ENCODE results near the gene ZDHHC22. TPM values are rescaled to one million over a fixed set of nuclear protein-coding genes. Genes with fewer than 3 reads are reported as not detected.

Gene ZDHHC22
- total and polyA plus RNA-seq, 2 of the 13 experiments (the other 11 are each of a cell fraction or from before 2014, with no cell fraction given): not detected

- TF ChIP-seq FOXO4 (CRISPR knock-in tag; conservative IDR thresholded peaks at IDR 0.05) (no peak), IKZF4 (CRISPR knock-in tag; IDR thresholded peaks at IDR 0.05; ENCODE audit: borderline replicate concordance, low read depth, not compliant biosample characterization) (no peak), KDM6A (CRISPR knock-in tag; IDR thresholded peaks at IDR 0.05; ENCODE audit: low read depth) (no peak), ZNF609 (CRISPR knock-in tag; IDR thresholded peaks at IDR 0.05; ENCODE audit: borderline replicate concordance) (no peak), KLF9 (CRISPR knock-in tag; IDR thresholded peaks at IDR 0.05; ENCODE audit: low read depth) (no peak), HCFC1 (IDR thresholded peaks at IDR 0.05; ENCODE audit: low read depth, low read length) (no peak)
- TF ChIP-seq, protein P1, sequence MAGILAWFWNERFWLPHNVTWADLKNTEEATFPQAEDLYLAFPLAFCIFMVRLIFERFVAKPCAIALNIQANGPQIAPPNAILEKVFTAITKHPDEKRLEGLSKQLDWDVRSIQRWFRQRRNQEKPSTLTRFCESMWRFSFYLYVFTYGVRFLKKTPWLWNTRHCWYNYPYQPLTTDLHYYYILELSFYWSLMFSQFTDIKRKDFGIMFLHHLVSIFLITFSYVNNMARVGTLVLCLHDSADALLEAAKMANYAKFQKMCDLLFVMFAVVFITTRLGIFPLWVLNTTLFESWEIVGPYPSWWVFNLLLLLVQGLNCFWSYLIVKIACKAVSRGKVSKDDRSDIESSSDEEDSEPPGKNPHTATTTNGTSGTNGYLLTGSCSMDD (CRISPR knock-in tag; IDR thresholded peaks at IDR 0.05): no peak
Observed at GRCh38 chr14:77155083-77155482, 13.5 kb upstream of the ZDHHC22 start (continued).

All from HepG2 (cell line).